Measurements from ENCODE around the gene SLC39A10. TPM values are rescaled to one million over a fixed set of nuclear protein-coding genes. Genes with fewer than 3 reads are reported as not detected.

The SLC39A10 gene, protein sequence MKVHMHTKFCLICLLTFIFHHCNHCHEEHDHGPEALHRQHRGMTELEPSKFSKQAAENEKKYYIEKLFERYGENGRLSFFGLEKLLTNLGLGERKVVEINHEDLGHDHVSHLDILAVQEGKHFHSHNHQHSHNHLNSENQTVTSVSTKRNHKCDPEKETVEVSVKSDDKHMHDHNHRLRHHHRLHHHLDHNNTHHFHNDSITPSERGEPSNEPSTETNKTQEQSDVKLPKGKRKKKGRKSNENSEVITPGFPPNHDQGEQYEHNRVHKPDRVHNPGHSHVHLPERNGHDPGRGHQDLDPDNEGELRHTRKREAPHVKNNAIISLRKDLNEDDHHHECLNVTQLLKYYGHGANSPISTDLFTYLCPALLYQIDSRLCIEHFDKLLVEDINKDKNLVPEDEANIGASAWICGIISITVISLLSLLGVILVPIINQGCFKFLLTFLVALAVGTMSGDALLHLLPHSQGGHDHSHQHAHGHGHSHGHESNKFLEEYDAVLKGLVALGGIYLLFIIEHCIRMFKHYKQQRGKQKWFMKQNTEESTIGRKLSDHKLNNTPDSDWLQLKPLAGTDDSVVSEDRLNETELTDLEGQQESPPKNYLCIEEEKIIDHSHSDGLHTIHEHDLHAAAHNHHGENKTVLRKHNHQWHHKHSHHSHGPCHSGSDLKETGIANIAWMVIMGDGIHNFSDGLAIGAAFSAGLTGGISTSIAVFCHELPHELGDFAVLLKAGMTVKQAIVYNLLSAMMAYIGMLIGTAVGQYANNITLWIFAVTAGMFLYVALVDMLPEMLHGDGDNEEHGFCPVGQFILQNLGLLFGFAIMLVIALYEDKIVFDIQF
- total RNA-seq (2013; cell fraction: nucleolus; rRNA removed) = 94.5 and 106 TPM in 2 replicates
- total RNA-seq (2014; rRNA removed) (10.1 and 11.4 TPM in 2 replicates), total RNA-seq (2014; rRNA removed; fragmentation: Illumina TruSeq; extraction: Trizol) (14.0 and 14.1 TPM in 2 replicates), total RNA-seq (2021) (13.3 and 14.2 TPM in 2 replicates), polyA plus RNA-seq (2011; rRNA removed) (23.6 and 32.9 TPM in 2 replicates), polyA plus RNA-seq (2014; fragmentation: Illumina TruSeq; extraction: Trizol) (7.8 and 8.4 TPM in 2 replicates), polyA plus RNA-seq (2014; fragmentation: Nextera tagmentation; extraction: Ambion mirVana) (1 to 10 TPM; 2.0 to 4.9 TPM), polyA plus RNA-seq (2014; rRNA removed) (3.6 and 5.6 TPM in 2 replicates), polyA plus RNA-seq (2016; fragmentation: Nextera tagmentation; extraction: Ambion mirVana) (1 to 10 TPM; 7.0 to 7.5 TPM), polyA minus RNA-seq (2011; rRNA and poly(A)+ RNA removed) (42.9 and 73.1 TPM in 2 replicates), Bru-seq, nascent RNA (percentile 77 among the genes with signal in this experiment), BruChase-seq, experiment 1, labeled RNA remaining after a 6-hour chase (percentile 69 among the genes with signal in this experiment), BruChase-seq, experiment 2, labeled RNA remaining after a 2-hour chase (percentile 72 among the genes with signal in this experiment)
- 1.7 TPM for polyA plus RNA-seq (2011; ENCODE audit: low read depth)
- polyA plus RNA-seq (2011; cell fraction: cytosol; rRNA removed) = 8.8 and 9.4 TPM in 2 replicates
- polyA plus RNA-seq (2011; cell fraction: nucleus; rRNA removed) = 31.1 and 37.4 TPM in 2 replicates
- 2.7 and 4.5 TPM in 2 replicates for polyA plus RNA-seq (2012)
- polyA minus RNA-seq (2011; cell fraction: cytosol; rRNA and poly(A)+ RNA removed) = 17.7 and 18.4 TPM in 2 replicates
- 42.1 and 54.2 TPM in 2 replicates for polyA minus RNA-seq (2011; cell fraction: nucleus; rRNA and poly(A)+ RNA removed)
- long read RNA-seq, experiment 1, partial matches to known transcripts = 3 of 5 reads
- long read RNA-seq, experiment 1, other reads (novel, unspliced or antisense) = 2 of 5 reads
- long read RNA-seq, experiment 2, partial matches to known transcripts = 26 of 37 reads
- long read RNA-seq, experiment 2, other reads (novel, unspliced or antisense) = 10 of 37 reads

- peak within 1 kb of the TSS; percentile 94 for H2AFZ ChIP-seq (ENCODE audit: control insufficient read depth, low read depth, low read length)
- ChIA-PET POLR2A (interaction anchor here (0.6 to 2.6 kb wide), 13 partner anchors 9 to 521 kb away, joined by 3 to 27 read pairs (median 4); partner anchors contain the start of gene DNAH7), SMC1A (ENCODE audit: uncharacterized antibody, unreplicated experiment) (interaction anchor here (0.7 to 5.5 kb wide), 21 partner anchors 9 to 261 kb away, joined by 3 to 149 read pairs (median 5); no protein-coding TSS in a partner anchor), CTCF (interaction anchor here (0.5 to 5.2 kb wide), 19 partner anchors 9 to 412 kb away, joined by 3 to 95 read pairs (median 5); partner anchors contain the start of gene DNAH7), RAD21 (ENCODE audit: unreplicated experiment) (interaction anchor here (0.6 to 5.6 kb wide), 20 partner anchors 8 to 739 kb away, joined by 3 to 264 read pairs (median 4); partner anchors contain the start of gene DNAH7)
- H3K36me3 ChIP-seq (ENCODE audit: control insufficient read depth in 2 of 2, insufficient read depth in 2 of 2, low read length in 1 of 2) = no peaks in the 10 kb centered on the region
- H3K4me2 ChIP-seq (ENCODE audit: control insufficient read depth, insufficient read depth) = peak within 1 kb of the TSS; percentile 87
- in situ Hi-C loops (cut with MboI) = loop anchor here (5.0 to 10.0 kb wide), 2 partner anchors 95 to 162 kb away; no protein-coding TSS in a partner anchor
- peaks cover 38% of the 10 kb centered on the region for H3K79me2 ChIP-seq (ENCODE audit: control insufficient read depth, insufficient read depth, low read length)
- intact Hi-C loops (cut with micrococcal nuclease; ENCODE audit: unreplicated experiment) = loop anchor here (1.0 to 10.0 kb wide), 4 partner anchors 96 to 588 kb away; no protein-coding TSS in a partner anchor
- peak within 1 kb of the TSS; percentile 96 for H3K27ac ChIP-seq (ENCODE audit: control insufficient read depth, insufficient read depth)
- H3K4me3 ChIP-seq = peak within 1 kb of the TSS; percentile 98
- WGBS (ENCODE audit: insufficient coverage, insufficient replicate concordance, low lambda C conversion rate, missing lambda C conversion rate) = under 1% methylated on average over 75 of the region's 85 CpGs
- no peaks in the 10 kb centered on the region for H3K9me3 ChIP-seq (replicated peaks; ENCODE audit: control insufficient read depth, insufficient read depth, low read length)
- no peaks in the 10 kb centered on the region for H3K27me3 ChIP-seq (replicated peaks in 1 of 2; ENCODE audit: control insufficient read depth in 2 of 2, insufficient read depth in 2 of 2, low read length in 1 of 2)
- no TSS peak for BruUV-seq (replicated peaks)
- H4K20me1 ChIP-seq (ENCODE audit: control insufficient read depth, insufficient read depth) = no peaks in the 10 kb centered on the region
- ATAC-seq = peak; percentile 78
- peak within 1 kb of the TSS; percentile 95 for H3K9ac ChIP-seq (ENCODE audit: control insufficient read depth, insufficient read depth, low read length)
- FAIRE-seq = peak; percentile 98
- H3K4me1 ChIP-seq (ENCODE audit: control insufficient read depth, insufficient read depth, low read length) = no peaks in the 10 kb centered on the region
- peak; percentile 93 for DNase-seq (ENCODE audit: low read depth, low spot score)
- TF ChIP-seq YBX1 (IDR thresholded peaks at IDR 0.05) (no peak), TBL1XR1 (IDR thresholded peaks at IDR 0.05; ENCODE audit: low read depth, low read length) (no peak), PRDM15 (CRISPR knock-in tag; IDR thresholded peaks at IDR 0.05) (no peak; the same call in 1 of the 2 replicates), ZZZ3 (IDR thresholded peaks at IDR 0.05; ENCODE audit: control insufficient read depth, insufficient read length, low read depth) (no peak), USF2 (IDR thresholded peaks at IDR 0.05; ENCODE audit: borderline replicate concordance, low read depth, low read length) (no peak), RAD21 (IDR thresholded peaks at IDR 0.05; ENCODE audit: insufficient read depth, low read depth, low read length) (no peak)
- TF ChIP-seq, protein P1, sequence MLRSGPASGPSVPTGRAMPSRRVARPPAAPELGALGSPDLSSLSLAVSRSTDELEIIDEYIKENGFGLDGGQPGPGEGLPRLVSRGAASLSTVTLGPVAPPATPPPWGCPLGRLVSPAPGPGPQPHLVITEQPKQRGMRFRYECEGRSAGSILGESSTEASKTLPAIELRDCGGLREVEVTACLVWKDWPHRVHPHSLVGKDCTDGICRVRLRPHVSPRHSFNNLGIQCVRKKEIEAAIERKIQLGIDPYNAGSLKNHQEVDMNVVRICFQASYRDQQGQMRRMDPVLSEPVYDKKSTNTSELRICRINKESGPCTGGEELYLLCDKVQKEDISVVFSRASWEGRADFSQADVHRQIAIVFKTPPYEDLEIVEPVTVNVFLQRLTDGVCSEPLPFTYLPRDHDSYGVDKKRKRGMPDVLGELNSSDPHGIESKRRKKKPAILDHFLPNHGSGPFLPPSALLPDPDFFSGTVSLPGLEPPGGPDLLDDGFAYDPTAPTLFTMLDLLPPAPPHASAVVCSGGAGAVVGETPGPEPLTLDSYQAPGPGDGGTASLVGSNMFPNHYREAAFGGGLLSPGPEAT (IDR thresholded peaks at IDR 0.05; ENCODE audit: low read depth) = no peak
Observed at GRCh38 chr2:195656859-195657633, at the start of gene SLC39A10. Gene SLC39A10, plus strand, starts transcription at chr2:195657226. Its CDS starts 22,817 bp downstream, at chr2:195680043.

All from GM12878 (cell line).